ENCODE measurements around the gene LRRN2.

Gene LRRN2

GRCh38 chr1:204688776-204689175 lies 3.2 kb upstream of the LRRN2 start:
- DNase-seq, result no peak

GRCh38 chr1:204688007-204688406 lies 2.5 kb upstream of the LRRN2 start:
- DNase-seq, result no peak

GRCh38 chr1:204684571-204685235 lies 835 bp downstream of the LRRN2 start:
- DNase-seq, result no peak

- DNase-seq, result no peak
Measured at GRCh38 chr1:204684206-204684570, 1.4 kb downstream of the LRRN2 start.

GRCh38 chr1:204683284-204684205 lies 2.0 kb downstream of the LRRN2 start:
- no peak for DNase-seq

- no peak for DNase-seq
Measured at GRCh38 chr1:204680461-204680860, 5.1 kb downstream of the LRRN2 start.

GRCh38 chr1:204680051-204680450 lies 5.5 kb downstream of the LRRN2 start:
- DNase-seq, result no peak

GRCh38 chr1:204678721-204679475 lies 6.6 kb downstream of the LRRN2 start:
- DNase-seq, result no peak

- no peak for DNase-seq
Measured at GRCh38 chr1:204677864-204678263, 7.7 kb downstream of the LRRN2 start.

GRCh38 chr1:204676043-204676442 lies 9.5 kb downstream of the LRRN2 start:
- no peak for DNase-seq

- DNase-seq, result no peak
Measured at GRCh38 chr1:204673909-204674649, 11.5 kb downstream of the LRRN2 start.

- no peak for DNase-seq
Measured at GRCh38 chr1:204673209-204673608, 12.3 kb downstream of the LRRN2 start.

GRCh38 chr1:204672482-204673121 lies 12.9 kb downstream of the LRRN2 start:
- no peak for DNase-seq

- DNase-seq, result no peak
Measured at GRCh38 chr1:204672069-204672468, 13.5 kb downstream of the LRRN2 start.

- DNase-seq, result no peak
Measured at GRCh38 chr1:204670152-204670927, 15.2 kb downstream of the LRRN2 start.

GRCh38 chr1:204669579-204669978 lies 16.0 kb downstream of the LRRN2 start:
- DNase-seq, result no peak

GRCh38 chr1:204664384-204664651 lies 21.2 kb downstream of the LRRN2 start:
- DNase-seq, result no peak

GRCh38 chr1:204663644-204664383 lies 21.7 kb downstream of the LRRN2 start:
- DNase-seq, result no peak

- no peak for DNase-seq
Measured at GRCh38 chr1:204662530-204662929, 23.0 kb downstream of the LRRN2 start.

- DNase-seq, result no peak
Measured at GRCh38 chr1:204660509-204660908, 25.0 kb downstream of the LRRN2 start.

GRCh38 chr1:204659056-204659455 lies 26.5 kb downstream of the LRRN2 start:
- no peak for DNase-seq

Data from activated CD8-positive, alpha-beta memory T cell treated with anti-CD3 and anti-CD28 coated beads for 24 hours (primary cell).